Activated CD4-positive, alpha-beta T cell treated with anti-CD3 and anti-CD28 coated beads, Interleukin-2, amount 10 ng/mL, durations not matched to agents 24 days and 14 days (primary cell): ENCODE results near the gene KLF18. TPM values are rescaled to one million over a fixed set of nuclear protein-coding genes. Genes with fewer than 3 reads are reported as not detected.
"Not testable (repeated sequence)": the region's sequence is repeated elsewhere in the genome, so short reads cannot be mapped to it uniquely, and the experiment has no call there.

Source experiments
- DNase-seq: peaks from one replicate; pipeline ENCODE4 v3.0.0; 2022
- H3K27ac Mint-ChIP-seq: one replicate; pipeline ENCODE4 v1.8.0; 2022; ENCODE audit warnings: mild to moderate bottlenecking, mixed read lengths
- H3K27me3 Mint-ChIP-seq: one replicate; pipeline ENCODE4 v1.8.0; 2022; ENCODE audit warnings: mixed read lengths
- H3K36me3 Mint-ChIP-seq: one replicate; pipeline ENCODE4 v1.8.0; 2022; ENCODE audit warnings: low read depth, mild to moderate bottlenecking, mixed read lengths
- H3K4me1 Mint-ChIP-seq: one replicate; pipeline ENCODE4 v1.8.0; 2021; ENCODE audit warnings: mixed read lengths
- H3K4me3 Mint-ChIP-seq: one replicate; pipeline ENCODE4 v1.8.0; 2022; ENCODE audit warnings: mild to moderate bottlenecking, moderate library complexity, mixed read lengths
- H3K9me3 Mint-ChIP-seq: one replicate; pipeline ENCODE4 v1.8.0; 2021; ENCODE audit warnings: mixed read lengths
- intact Hi-C: fragments of 100-400 bp; cut with micrococcal nuclease; formaldehyde crosslinking; loops from one replicate; pipeline ENCODE4 v1.15.1; 2023
- total RNA-seq: library from RNA; stranded (reverse); gene quantifications from 2 replicates; pipeline ENCODE4 v1.2.3, GENCODE V29; 2022

KLF18 gene
- total RNA-seq, 1 donor from 2014 or later: not detected

- H3K9me3 Mint-ChIP-seq, DNase-seq, H3K4me1 Mint-ChIP-seq, H3K27ac Mint-ChIP-seq, H3K27me3 Mint-ChIP-seq, intact Hi-C loops, H3K36me3 Mint-ChIP-seq, H3K4me3 Mint-ChIP-seq: not testable (repeated sequence)
Observed at GRCh38 chr1:44139565-44139964, 1.9 kb downstream of the KLF18 start.

GRCh38 chr1:44138239-44138638 lies 3.2 kb downstream of the KLF18 start:
- no peaks in the 10 kb centered on the region for H3K36me3 Mint-ChIP-seq
- intact Hi-C loops: no loop called here

GRCh38 chr1:44135886-44136285 lies 5.5 kb downstream of the KLF18 start:
- no peak overlapping the region for H3K4me3 Mint-ChIP-seq
- intact Hi-C loops: no loop called here
- H3K4me1 Mint-ChIP-seq: no peaks in the 10 kb centered on the region
- DNase-seq: no peak
- H3K27ac Mint-ChIP-seq: no peak overlapping the region
- no peaks in the 10 kb centered on the region for H3K9me3 Mint-ChIP-seq
- no peaks in the 10 kb centered on the region for H3K36me3 Mint-ChIP-seq
- peaks cover 4% of the 10 kb centered on the region for H3K27me3 Mint-ChIP-seq

More at GRCh38 chr1:44138239-44138638, 3.2 kb downstream of the KLF18 start:
- no peak overlapping the region for H3K4me3 Mint-ChIP-seq
- H3K27ac Mint-ChIP-seq: no peak overlapping the region
- DNase-seq: no peak
- no peaks in the 10 kb centered on the region for H3K9me3 Mint-ChIP-seq
- no peaks in the 10 kb centered on the region for H3K4me1 Mint-ChIP-seq
- H3K27me3 Mint-ChIP-seq: peaks cover 7% of the 10 kb centered on the region

GRCh38 chr1:44134071-44134920 lies 7.1 kb downstream of the KLF18 start:
- peaks cover 4% of the 10 kb centered on the region for H3K27me3 Mint-ChIP-seq
- no peaks in the 10 kb centered on the region for H3K9me3 Mint-ChIP-seq
- no peaks in the 10 kb centered on the region for H3K4me1 Mint-ChIP-seq
- no peak overlapping the region for H3K4me3 Mint-ChIP-seq
- DNase-seq: no peak
- no peak overlapping the region for H3K27ac Mint-ChIP-seq
- intact Hi-C loops: no loop called here
- H3K36me3 Mint-ChIP-seq: no peaks in the 10 kb centered on the region

- H3K9me3 Mint-ChIP-seq: no peaks in the 10 kb centered on the region
- H3K27ac Mint-ChIP-seq: no peak overlapping the region
Observed at GRCh38 chr1:44131411-44131810, 10.0 kb downstream of the KLF18 start.

GRCh38 chr1:44129616-44130500 lies 11.6 kb downstream of the KLF18 start:
- intact Hi-C loops: no loop called here
- Mint-ChIP-seq H3K27me3 (peaks cover 5% of the 10 kb centered on the region), H3K27ac (no peak overlapping the region), H3K36me3 (no peaks in the 10 kb centered on the region), H3K4me1 (peaks cover 4% of the 10 kb centered on the region), H3K4me3 (no peak overlapping the region), H3K9me3 (no peaks in the 10 kb centered on the region)
- DNase-seq: no peak

More at GRCh38 chr1:44131411-44131810, 10.0 kb downstream of the KLF18 start:
- Mint-ChIP-seq H3K4me3 (no peak overlapping the region), H3K27me3 (peaks cover 6% of the 10 kb centered on the region), H3K4me1 (peaks cover 4% of the 10 kb centered on the region), H3K36me3 (no peaks in the 10 kb centered on the region)
- intact Hi-C loops: no loop called here
- no peak for DNase-seq

GRCh38 chr1:44120398-44120949 lies 21.0 kb downstream of the KLF18 start:
- peaks cover 31% of the 10 kb centered on the region for H3K27me3 Mint-ChIP-seq
- no peak for DNase-seq
- no peaks in the 10 kb centered on the region for H3K9me3 Mint-ChIP-seq
- intact Hi-C loops: no loop called here
- no peaks in the 10 kb centered on the region for H3K36me3 Mint-ChIP-seq
- H3K27ac Mint-ChIP-seq: no peak overlapping the region
- no peaks in the 10 kb centered on the region for H3K4me1 Mint-ChIP-seq
- H3K4me3 Mint-ChIP-seq: no peak overlapping the region

- Mint-ChIP-seq H3K4me1 (no peaks in the 10 kb centered on the region), H3K27ac (no peak overlapping the region)
Observed at GRCh38 chr1:44119525-44119924, 21.9 kb downstream of the KLF18 start.

GRCh38 chr1:44118682-44119081 lies 22.7 kb downstream of the KLF18 start, which contains the start of gene KLF17:
Gene KLF17, plus strand, starts transcription at chr1:44118821. Its CDS starts 87 bp downstream, at chr1:44118908.
- H3K9me3 Mint-ChIP-seq: no peaks in the 10 kb centered on the region
- H3K27me3 Mint-ChIP-seq: peaks cover 37% of the 10 kb centered on the region
- no peaks in the 10 kb centered on the region for H3K4me1 Mint-ChIP-seq
- intact Hi-C loops: no loop called here
- H3K27ac Mint-ChIP-seq: no peak within 1 kb of the TSS
- DNase-seq: no peak
- no peaks in the 10 kb centered on the region for H3K36me3 Mint-ChIP-seq
- H3K4me3 Mint-ChIP-seq: no peak within 1 kb of the TSS

More at GRCh38 chr1:44119525-44119924, 21.9 kb downstream of the KLF18 start:
- intact Hi-C loops: no loop called here
- peaks cover 35% of the 10 kb centered on the region for H3K27me3 Mint-ChIP-seq
- no peaks in the 10 kb centered on the region for H3K9me3 Mint-ChIP-seq
- DNase-seq: no peak
- H3K4me3 Mint-ChIP-seq: no peak overlapping the region
- no peaks in the 10 kb centered on the region for H3K36me3 Mint-ChIP-seq

- peaks cover 29% of the 10 kb centered on the region for H3K27me3 Mint-ChIP-seq
- DNase-seq, H3K4me1 Mint-ChIP-seq, H3K27ac Mint-ChIP-seq, intact Hi-C loops, H3K4me3 Mint-ChIP-seq, H3K36me3 Mint-ChIP-seq, H3K9me3 Mint-ChIP-seq: not testable (repeated sequence)
Observed at GRCh38 chr1:44117272-44117671, 24.2 kb downstream of the KLF18 start.

- no peaks in the 10 kb centered on the region for H3K36me3 Mint-ChIP-seq
- H3K9me3 Mint-ChIP-seq: no peaks in the 10 kb centered on the region
- H3K27ac Mint-ChIP-seq: no peak overlapping the region
- H3K4me3 Mint-ChIP-seq: no peak overlapping the region
- no peak for DNase-seq
- no peaks in the 10 kb centered on the region for H3K4me1 Mint-ChIP-seq
- intact Hi-C loops: no loop called here
- peaks cover 12% of the 10 kb centered on the region for H3K27me3 Mint-ChIP-seq
Observed at GRCh38 chr1:44114098-44114497, 27.3 kb downstream of the KLF18 start.

GRCh38 chr1:44113095-44113609 lies 28.3 kb downstream of the KLF18 start:
- no peak overlapping the region for H3K27ac Mint-ChIP-seq
- DNase-seq: no peak
- no peaks in the 10 kb centered on the region for H3K4me1 Mint-ChIP-seq
- peaks cover 16% of the 10 kb centered on the region for H3K27me3 Mint-ChIP-seq
- no peaks in the 10 kb centered on the region for H3K9me3 Mint-ChIP-seq
- H3K36me3 Mint-ChIP-seq: no peaks in the 10 kb centered on the region
- intact Hi-C loops: no loop called here
- H3K4me3 Mint-ChIP-seq: no peak overlapping the region

GRCh38 chr1:44112486-44112885 lies 28.9 kb downstream of the KLF18 start:
- H3K4me3 Mint-ChIP-seq: no peak overlapping the region

More at GRCh38 chr1:44112486-44112885, 28.9 kb downstream of the KLF18 start:
- no peak for DNase-seq
- intact Hi-C loops: no loop called here
- Mint-ChIP-seq H3K36me3 (no peaks in the 10 kb centered on the region), H3K9me3 (no peaks in the 10 kb centered on the region), H3K27ac (no peak overlapping the region), H3K4me1 (no peaks in the 10 kb centered on the region), H3K27me3 (peaks cover 19% of the 10 kb centered on the region)
